ENCODE measurements around the gene SERTAD2. TPM values are rescaled to one million over a fixed set of nuclear protein-coding genes. Genes with fewer than 3 reads are reported as not detected.

The SERTAD2 gene
- total RNA-seq, 2 donors from 2014 or later: 15.3 to 26.0 TPM

GRCh38 chr2:64655018-64655664 lies 1.4 kb upstream of the SERTAD2 start:
- Histone ChIP-seq H3K36me3 (no peaks in the 10 kb centered on the region), H3K27me3 (replicated peaks; ENCODE audit: insufficient read depth) (no peaks in the 10 kb centered on the region), H3K27ac (peak overlapping the region; percentile 92 to 99), H3K4me1 (replicated peaks) (no peaks in the 10 kb centered on the region), H3K4me3 (peak overlapping the region; percentile 94 to 96), H3K9me3 (no peaks in the 10 kb centered on the region)
- WGBS: 45% methylated on average over 7 of the region's 7 CpGs
- no peak for DNase-seq (ENCODE audit: low spot score)
- intact Hi-C loops (cut with DNase I): no loop called here
- TF ChIP-seq POLR2A (IDR thresholded peaks at IDR 0.05) (no peak), CTCF (IDR thresholded peaks at IDR 0.05) (peak in 1 of 4 experiments; percentile 11)

GRCh38 chr2:64654063-64654811 lies 524 bp upstream of the SERTAD2 start:
- H3K4me1 ChIP-seq (replicated peaks): no peaks in the 10 kb centered on the region
- H3K36me3 ChIP-seq: no peaks in the 10 kb centered on the region
- peak overlapping the region; percentile 94 to 96 for H3K4me3 ChIP-seq
- H3K9me3 ChIP-seq: no peaks in the 10 kb centered on the region
- intact Hi-C loops (cut with DNase I): loop anchor here (5.0 kb wide), 1 partner anchor 202 kb away; the partner anchor contains the start of gene LGALSL
- WGBS: under 1% methylated on average over 53 of the region's 70 CpGs
- H3K27ac ChIP-seq: peak overlapping the region; percentile 92 to 99
- TF ChIP-seq POLR2A (IDR thresholded peaks at IDR 0.05) (no peak), CTCF (IDR thresholded peaks at IDR 0.05) (peak in 1 of 4 experiments; percentile 27), POLR2AphosphoS5 (IDR thresholded peaks at IDR 0.05) (peak; percentile 24)
- no peaks in the 10 kb centered on the region for H3K27me3 ChIP-seq (replicated peaks; ENCODE audit: insufficient read depth)
- peak; percentile 67 for DNase-seq (ENCODE audit: low spot score)

GRCh38 chr2:64652231-64653108 lies 1.2 kb downstream of the SERTAD2 start:
- H3K27me3 ChIP-seq (replicated peaks; ENCODE audit: insufficient read depth): no peaks in the 10 kb centered on the region
- peak; percentile 45 for DNase-seq (ENCODE audit: low spot score)
- no peaks in the 10 kb centered on the region for H3K4me1 ChIP-seq (replicated peaks)
- H3K9me3 ChIP-seq: no peaks in the 10 kb centered on the region
- 2% methylated on average over 19 of the region's 19 CpGs for WGBS
- H3K36me3 ChIP-seq: no peaks in the 10 kb centered on the region
- no peak for TF ChIP-seq CTCF (IDR thresholded peaks at IDR 0.05)
- TF ChIP-seq POLR2A (IDR thresholded peaks at IDR 0.05): peak; percentile 34
- no peak for TF ChIP-seq POLR2AphosphoS5 (IDR thresholded peaks at IDR 0.05)
- H3K27ac ChIP-seq: peak overlapping the region; percentile 99
- intact Hi-C loops (cut with DNase I): loop anchor here (1.0 to 5.0 kb wide), 2 partner anchors 99 to 200 kb away; partner anchors contain the start of gene LGALSL
- H3K4me3 ChIP-seq: peak overlapping the region; percentile 94 to 96

GRCh38 chr2:64651590-64651989 lies 2.1 kb downstream of the SERTAD2 start:
- 38% methylated on average over 4 of the region's 4 CpGs for WGBS
- no peaks in the 10 kb centered on the region for H3K4me1 ChIP-seq (replicated peaks)
- intact Hi-C loops (cut with DNase I): loop anchor here (5.0 kb wide), 1 partner anchor 199 kb away; the partner anchor contains the start of gene LGALSL
- no peaks in the 10 kb centered on the region for H3K9me3 ChIP-seq
- no peak overlapping the region for H3K4me3 ChIP-seq
- peak; percentile 30 for DNase-seq (ENCODE audit: low spot score)
- H3K27me3 ChIP-seq (replicated peaks; ENCODE audit: insufficient read depth): no peaks in the 10 kb centered on the region
- H3K27ac ChIP-seq: peak overlapping the region; percentile 99
- no peak for TF ChIP-seq POLR2AphosphoS5 (IDR thresholded peaks at IDR 0.05)
- no peak for TF ChIP-seq CTCF (IDR thresholded peaks at IDR 0.05)
- no peaks in the 10 kb centered on the region for H3K36me3 ChIP-seq
